HG03439 (cell line): Measurements from ENCODE around the gene LMF2.
"Not testable (repeated sequence)": the region's sequence is repeated elsewhere in the genome, so short reads cannot be mapped to it uniquely, and the experiment has no call there.

ENCODE experiments used
- ATAC-seq: cut with Tn5 transposase; IDR thresholded peaks from one replicate; pipeline ENCODE4 v1.9.1; 2021; ENCODE audit warnings: mild to moderate bottlenecking, moderate library complexity; ENCODE audit not compliant: unreplicated experiment

LMF2 gene, protein sequence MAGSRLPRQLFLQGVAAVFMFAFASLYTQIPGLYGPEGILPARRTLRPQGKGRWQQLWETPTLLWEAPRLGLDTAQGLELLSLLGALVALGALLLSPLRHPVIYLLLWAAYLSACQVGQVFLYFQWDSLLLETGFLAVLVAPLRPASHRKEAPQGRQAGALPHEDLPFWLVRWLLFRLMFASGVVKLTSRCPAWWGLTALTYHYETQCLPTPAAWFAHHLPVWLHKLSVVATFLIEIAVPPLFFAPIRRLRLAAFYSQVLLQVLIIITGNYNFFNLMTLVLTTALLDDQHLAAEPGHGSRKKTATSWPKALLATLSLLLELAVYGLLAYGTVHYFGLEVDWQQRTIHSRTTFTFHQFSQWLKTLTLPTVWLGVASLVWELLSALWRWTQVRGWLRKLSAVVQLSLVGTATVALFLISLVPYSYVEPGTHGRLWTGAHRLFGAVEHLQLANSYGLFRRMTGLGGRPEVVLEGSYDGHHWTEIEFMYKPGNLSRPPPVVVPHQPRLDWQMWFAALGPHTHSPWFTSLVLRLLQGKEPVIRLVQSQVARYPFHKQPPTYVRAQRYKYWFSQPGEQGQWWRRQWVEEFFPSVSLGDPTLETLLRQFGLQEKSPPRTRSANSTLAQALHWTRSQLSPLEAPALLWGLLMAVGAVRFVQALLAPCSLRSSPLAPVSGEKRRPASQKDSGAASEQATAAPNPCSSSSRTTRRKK

DNA sequence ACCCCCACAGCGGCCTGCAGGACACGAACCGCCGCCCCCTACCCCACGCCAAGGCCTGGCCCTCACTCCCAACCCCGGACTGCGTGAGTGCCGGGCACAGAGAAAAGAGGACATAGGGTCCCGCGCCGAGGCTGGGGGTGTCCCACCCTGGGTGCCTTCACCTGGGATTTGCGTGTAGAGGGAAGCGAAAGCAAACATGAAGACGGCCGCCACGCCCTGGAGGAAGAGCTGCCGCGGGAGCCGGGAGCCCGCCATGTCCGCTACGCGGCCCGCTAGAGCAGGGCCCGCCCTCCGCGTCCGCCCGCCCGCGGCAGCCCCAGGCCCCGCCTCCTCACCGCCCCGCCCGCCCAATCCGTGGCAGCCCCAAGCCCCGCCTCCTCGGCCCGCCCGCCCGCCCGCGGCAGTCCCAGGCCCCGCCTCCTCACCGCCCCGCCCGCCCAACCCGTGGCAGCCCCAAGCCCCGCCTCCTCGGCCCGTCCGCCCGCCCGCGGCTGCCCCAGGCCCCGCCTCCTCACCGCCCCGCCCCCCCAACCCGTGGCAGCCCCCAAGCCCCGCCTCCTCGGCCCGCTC, at the start of gene LMF2:
TSS of gene LMF2 (minus strand) at position 282 of the 570 bp plus-strand sequence. CDS start at position 255, 27 bp downstream.
- ATAC-seq = peak; percentile 40

GRCh38 chr22:50556703-50557102, 49.2 kb upstream of the LMF2 start:
- no peak for ATAC-seq

DNA sequence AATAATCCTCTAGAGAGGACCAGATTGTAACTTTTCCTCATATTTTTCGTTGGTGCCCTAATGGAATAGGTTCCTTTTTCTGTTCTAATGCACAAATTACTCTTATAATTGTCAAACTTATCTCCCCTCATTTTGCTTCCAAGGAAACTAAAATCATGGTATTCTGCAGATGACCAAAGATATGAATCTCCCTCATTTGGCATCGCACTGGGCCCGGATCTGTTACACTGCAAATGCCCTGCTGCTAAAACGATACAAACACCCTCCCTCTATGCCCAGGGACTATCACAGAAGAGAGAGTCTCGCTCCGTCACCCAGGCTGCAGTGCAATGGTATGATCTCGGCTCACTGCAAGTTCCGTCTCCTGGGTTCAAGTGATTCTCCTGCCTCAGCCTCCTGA, 45.8 kb upstream of the LMF2 start:
- no peak for ATAC-seq

GRCh38 chr22:50551160-50551752, 43.8 kb upstream of the LMF2 start:
- ATAC-seq = no peak

- ATAC-seq = no peak
Measured at GRCh38 chr22:50550395-50550794, 42.9 kb upstream of the LMF2 start.

DNA sequence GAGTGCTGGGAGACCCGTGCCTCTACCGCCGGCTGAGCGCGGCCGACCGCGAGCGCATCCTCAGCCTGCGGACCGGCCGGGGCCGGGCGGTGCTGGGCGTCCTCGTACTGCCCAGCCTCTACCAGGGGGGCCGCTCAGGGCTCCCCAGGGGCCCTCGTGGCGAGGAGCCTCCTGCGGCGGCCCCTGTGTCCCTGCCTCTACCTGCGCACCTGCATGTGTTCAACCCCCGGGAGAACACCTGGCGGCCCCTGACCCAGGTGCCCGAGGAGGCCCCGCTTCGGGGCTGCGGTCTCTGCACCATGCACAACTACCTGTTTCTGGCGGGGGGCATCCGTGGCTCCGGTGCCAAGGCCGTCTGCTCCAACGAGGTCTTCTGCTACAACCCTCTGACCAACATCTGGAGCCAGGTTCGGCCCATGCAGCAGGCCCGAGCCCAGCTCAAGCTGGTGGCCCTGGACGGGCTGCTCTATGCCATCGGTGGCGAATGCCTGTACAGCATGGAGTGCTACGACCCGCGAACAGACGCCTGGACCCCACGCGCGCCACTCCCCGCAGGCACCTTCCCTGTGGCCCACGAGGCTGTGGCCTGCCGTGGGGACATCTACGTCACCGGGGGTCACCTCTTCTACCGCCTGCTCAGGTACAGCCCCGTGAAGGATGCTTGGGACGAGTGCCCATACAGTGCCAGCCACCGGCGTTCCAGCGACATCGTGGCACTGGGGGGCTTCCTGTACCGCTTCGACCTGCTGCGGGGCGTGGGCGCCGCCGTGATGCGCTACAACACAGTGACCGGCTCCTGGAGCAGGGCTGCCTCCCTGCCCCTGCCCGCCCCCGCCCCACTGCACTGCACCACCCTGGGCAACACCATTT, 41.7 kb upstream of the LMF2 start:
- no peak for ATAC-seq

DNA sequence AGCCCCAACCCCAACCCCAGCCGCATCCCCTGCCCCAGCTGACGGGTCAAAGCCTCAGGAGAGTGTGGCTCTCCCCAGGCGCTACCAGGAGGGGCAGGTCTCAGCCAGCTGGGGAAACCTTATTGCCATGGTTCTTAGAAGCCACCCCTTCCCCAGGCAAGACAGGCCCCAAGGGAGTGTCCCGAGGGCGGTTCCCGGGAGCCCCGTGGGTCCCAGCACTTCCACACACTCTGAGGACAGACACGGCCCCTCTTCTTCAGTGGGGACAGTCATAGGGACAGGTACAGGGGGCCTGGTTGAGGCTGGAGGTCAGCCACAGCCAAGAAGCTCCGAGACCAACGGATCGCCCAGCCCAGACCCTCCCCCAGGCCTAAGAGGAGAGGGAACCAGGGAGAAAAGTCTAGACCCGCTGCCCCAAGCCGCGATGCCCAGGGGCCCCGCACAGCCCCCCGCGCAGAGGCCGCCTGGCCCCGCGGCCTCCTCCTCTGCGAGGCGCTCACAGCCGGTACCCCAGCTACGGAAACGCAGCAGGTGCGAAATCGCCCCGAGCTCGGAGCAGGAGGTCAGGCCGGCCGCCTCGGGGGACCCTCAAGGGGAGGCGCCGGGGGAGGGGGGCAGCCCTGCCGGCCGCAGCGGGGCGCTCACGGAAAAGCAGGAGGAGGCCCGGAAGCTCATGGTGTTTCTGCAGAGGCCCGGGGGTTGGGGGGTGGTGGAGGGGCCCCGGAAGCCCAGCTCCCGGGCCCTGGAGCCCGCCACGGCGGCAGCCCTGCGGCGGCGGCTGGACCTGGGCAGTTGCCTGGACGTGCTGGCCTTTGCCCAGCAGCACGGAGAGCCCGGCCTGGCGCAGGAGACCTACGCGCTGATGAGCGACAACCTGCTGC, 40.8 kb upstream of the LMF2 start:
- ATAC-seq = no peak

- ATAC-seq = no peak
Measured at GRCh38 chr22:50547263-50547985, 39.9 kb upstream of the LMF2 start.

GRCh38 chr22:50546326-50547262, 39.1 kb upstream of the LMF2 start:
- no peak for ATAC-seq

GRCh38 chr22:50545522-50546325, 38.2 kb upstream of the LMF2 start, which contains the start of gene KLHDC7B:
Gene KLHDC7B (plus strand): TSS chr22:50545899. CDS start chr22:50546244, 345 bp downstream.
- ATAC-seq = no peak

DNA sequence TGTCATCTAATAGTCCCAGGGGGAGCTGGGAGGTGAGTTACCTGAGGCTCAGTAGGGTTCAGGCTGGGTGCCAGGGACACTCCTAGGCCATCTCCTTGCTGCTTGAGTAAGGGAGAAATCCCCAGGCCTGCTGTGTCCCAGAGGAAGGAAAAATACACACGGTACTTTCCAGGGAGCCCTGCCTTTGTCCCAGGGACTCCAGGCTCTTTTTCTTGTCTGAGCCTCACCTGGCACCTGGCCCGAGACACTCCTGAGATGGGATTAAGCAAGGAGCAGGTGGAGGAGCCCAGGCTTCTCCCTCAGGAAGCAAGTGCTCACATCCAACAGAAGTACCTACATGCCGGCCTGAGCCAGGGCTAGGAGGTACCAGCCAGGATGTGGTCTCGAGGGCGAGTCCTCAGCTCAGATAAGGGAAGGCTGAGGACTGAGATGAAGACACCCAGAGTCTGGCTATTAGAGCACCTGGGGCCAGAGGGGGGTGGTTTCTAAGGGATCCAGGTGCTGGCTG, 37.3 kb upstream of the LMF2 start:
- ATAC-seq = no peak

- no peak for ATAC-seq
Measured at GRCh38 chr22:50544078-50544745, 36.7 kb upstream of the LMF2 start.

DNA sequence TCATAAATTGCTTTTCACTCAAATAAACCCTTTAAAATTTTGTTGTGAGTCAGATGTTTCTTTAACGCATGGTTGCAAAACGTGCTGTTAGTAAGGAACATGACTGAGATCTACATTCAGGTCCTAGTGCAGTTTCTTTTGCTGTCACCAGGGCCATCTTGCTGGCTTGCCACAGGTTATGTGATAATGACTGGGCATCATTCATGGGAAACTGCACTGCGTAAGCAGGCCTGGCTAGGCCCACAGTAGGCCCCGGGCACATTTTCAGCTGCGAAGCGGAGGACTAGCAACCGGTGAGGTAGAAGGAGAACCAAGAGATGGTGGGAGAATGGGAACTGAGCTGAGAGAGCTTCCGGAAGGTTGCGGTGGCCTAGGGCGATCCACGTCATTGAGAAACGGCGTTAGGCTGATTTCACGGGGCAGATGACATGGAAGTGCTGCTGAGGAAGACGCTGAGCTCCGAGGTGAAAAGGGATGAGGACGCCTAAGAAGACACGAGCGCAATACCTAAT, 35.0 kb upstream of the LMF2 start:
- ATAC-seq = no peak

GRCh38 chr22:50541667-50542026, 34.1 kb upstream of the LMF2 start:
- ATAC-seq = not testable (repeated sequence)

DNA sequence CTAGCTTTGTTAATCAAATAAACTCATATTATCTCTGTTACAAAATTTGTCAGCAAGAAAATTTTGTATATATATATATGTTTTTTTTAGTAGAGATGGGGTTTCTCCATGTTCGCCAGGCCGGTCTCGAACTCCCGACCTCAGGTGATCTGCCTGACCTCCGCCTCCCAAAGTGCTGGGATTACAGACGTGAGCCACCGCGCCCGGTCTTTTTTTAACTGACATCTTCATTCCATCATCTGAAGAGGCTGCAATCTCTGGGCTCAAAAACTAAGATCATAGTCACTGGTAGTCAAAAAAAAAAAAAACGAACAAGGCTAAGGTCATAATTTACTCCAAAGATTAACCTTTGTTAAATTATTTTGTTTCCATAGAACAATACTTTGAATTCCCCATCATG, 32.9 kb upstream of the LMF2 start:
- ATAC-seq = no peak

DNA sequence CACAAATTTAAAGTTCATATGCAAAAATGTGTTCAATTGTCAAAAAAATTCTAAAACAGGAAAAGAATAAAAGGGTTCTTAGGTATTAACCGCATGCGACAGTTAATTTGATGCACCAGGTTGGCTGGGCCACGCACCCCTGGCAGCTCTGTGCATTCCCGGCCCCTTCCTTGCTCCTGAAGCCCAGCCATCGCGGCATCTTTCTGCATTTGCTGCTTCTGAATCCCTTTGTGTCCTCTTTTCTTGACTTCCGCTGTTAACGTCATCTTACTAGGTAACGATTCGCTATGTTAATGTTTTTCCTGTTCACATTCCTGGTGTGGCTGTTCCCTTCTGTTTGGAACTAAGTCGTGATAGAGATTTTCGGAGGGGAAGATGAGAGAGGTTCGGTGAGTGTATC, 30.3 kb upstream of the LMF2 start:
- no peak for ATAC-seq
